Measurements from ENCODE around the gene BCL11B. TPM values are rescaled to one million over a fixed set of nuclear protein-coding genes. Genes with fewer than 3 reads are reported as not detected.

The BCL11B gene
- total and polyA plus RNA-seq, 4 donors: 0.04 to 0.42 (median 0.16) TPM

- Histone ChIP-seq H3K9ac (ENCODE audit: low read depth in 1 of 2, low read length in 2 of 2) (no peak overlapping the region), H3K36me3 (ENCODE audit: control insufficient read depth in 4 of 4, insufficient read depth in 3 of 4, low read depth in 1 of 4, low read length in 3 of 4) (no peaks in the 10 kb centered on the region), H3K4me1 (ENCODE audit: control insufficient read depth in 4 of 4, insufficient read depth in 4 of 4, low read length in 3 of 4) (no peaks in the 10 kb centered on the region), H3K9me3 (ENCODE audit: control insufficient read depth in 4 of 4, low read length in 3 of 4) (no peaks in the 10 kb centered on the region), H3K4me3 (ENCODE audit: low read depth in 1 of 3, low read length in 3 of 3) (no peak overlapping the region), H3K27me3 (ENCODE audit: control insufficient read depth in 4 of 4, insufficient read depth in 4 of 4, low read length in 3 of 4) (peaks cover 0 to 4% (median 0%) of the 10 kb centered on the region in 4 donors), H3K27ac (ENCODE audit: low read depth in 1 of 2, low read length in 2 of 2) (no peak overlapping the region)
- no peak for DNase-seq (ENCODE audit: low spot score)
- TF ChIP-seq TAF1 (conservative IDR thresholded peaks at IDR 0.05): no peak
- no peak for TF ChIP-seq RAD21 (IDR thresholded peaks at IDR 0.05)
- TF ChIP-seq FOXA2 (IDR thresholded peaks at IDR 0.05): no peak
- no peak for TF ChIP-seq YY1 (IDR thresholded peaks at IDR 0.05)
- TF ChIP-seq SP1 (IDR thresholded peaks at IDR 0.05): no peak
- no peak for TF ChIP-seq ATF3 (IDR thresholded peaks at IDR 0.05)
- no peak for TF ChIP-seq HNF4G (IDR thresholded peaks at IDR 0.05)
- TF ChIP-seq NR2F2 (IDR thresholded peaks at IDR 0.05): no peak
- no peak for TF ChIP-seq GABPA (IDR thresholded peaks at IDR 0.05 in 1 of 2, conservative IDR thresholded peaks at IDR 0.05 in 1 of 2)
- no peak for TF ChIP-seq FOXA1 (IDR thresholded peaks at IDR 0.05)
- TF ChIP-seq JUND (IDR thresholded peaks at IDR 0.05): no peak
- TF ChIP-seq, protein P1, sequence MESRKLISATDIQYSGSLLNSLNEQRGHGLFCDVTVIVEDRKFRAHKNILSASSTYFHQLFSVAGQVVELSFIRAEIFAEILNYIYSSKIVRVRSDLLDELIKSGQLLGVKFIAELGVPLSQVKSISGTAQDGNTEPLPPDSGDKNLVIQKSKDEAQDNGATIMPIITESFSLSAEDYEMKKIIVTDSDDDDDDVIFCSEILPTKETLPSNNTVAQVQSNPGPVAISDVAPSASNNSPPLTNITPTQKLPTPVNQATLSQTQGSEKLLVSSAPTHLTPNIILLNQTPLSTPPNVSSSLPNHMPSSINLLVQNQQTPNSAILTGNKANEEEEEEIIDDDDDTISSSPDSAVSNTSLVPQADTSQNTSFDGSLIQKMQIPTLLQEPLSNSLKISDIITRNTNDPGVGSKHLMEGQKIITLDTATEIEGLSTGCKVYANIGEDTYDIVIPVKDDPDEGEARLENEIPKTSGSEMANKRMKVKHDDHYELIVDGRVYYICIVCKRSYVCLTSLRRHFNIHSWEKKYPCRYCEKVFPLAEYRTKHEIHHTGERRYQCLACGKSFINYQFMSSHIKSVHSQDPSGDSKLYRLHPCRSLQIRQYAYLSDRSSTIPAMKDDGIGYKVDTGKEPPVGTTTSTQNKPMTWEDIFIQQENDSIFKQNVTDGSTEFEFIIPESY (IDR thresholded peaks at IDR 0.05): no peak
- no peak for TF ChIP-seq HNF4A (conservative IDR thresholded peaks at IDR 0.05)
- TF ChIP-seq, protein P2, sequence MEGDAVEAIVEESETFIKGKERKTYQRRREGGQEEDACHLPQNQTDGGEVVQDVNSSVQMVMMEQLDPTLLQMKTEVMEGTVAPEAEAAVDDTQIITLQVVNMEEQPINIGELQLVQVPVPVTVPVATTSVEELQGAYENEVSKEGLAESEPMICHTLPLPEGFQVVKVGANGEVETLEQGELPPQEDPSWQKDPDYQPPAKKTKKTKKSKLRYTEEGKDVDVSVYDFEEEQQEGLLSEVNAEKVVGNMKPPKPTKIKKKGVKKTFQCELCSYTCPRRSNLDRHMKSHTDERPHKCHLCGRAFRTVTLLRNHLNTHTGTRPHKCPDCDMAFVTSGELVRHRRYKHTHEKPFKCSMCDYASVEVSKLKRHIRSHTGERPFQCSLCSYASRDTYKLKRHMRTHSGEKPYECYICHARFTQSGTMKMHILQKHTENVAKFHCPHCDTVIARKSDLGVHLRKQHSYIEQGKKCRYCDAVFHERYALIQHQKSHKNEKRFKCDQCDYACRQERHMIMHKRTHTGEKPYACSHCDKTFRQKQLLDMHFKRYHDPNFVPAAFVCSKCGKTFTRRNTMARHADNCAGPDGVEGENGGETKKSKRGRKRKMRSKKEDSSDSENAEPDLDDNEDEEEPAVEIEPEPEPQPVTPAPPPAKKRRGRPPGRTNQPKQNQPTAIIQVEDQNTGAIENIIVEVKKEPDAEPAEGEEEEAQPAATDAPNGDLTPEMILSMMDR (IDR thresholded peaks at IDR 0.05; ENCODE audit: low read depth, low read length, missing input control): no peak
- TF ChIP-seq RXRA (IDR thresholded peaks at IDR 0.05): no peak
- TF ChIP-seq, protein P3, sequence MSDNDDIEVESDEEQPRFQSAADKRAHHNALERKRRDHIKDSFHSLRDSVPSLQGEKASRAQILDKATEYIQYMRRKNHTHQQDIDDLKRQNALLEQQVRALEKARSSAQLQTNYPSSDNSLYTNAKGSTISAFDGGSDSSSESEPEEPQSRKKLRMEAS (IDR thresholded peaks at IDR 0.05): no peak
- TF ChIP-seq, protein P4, sequence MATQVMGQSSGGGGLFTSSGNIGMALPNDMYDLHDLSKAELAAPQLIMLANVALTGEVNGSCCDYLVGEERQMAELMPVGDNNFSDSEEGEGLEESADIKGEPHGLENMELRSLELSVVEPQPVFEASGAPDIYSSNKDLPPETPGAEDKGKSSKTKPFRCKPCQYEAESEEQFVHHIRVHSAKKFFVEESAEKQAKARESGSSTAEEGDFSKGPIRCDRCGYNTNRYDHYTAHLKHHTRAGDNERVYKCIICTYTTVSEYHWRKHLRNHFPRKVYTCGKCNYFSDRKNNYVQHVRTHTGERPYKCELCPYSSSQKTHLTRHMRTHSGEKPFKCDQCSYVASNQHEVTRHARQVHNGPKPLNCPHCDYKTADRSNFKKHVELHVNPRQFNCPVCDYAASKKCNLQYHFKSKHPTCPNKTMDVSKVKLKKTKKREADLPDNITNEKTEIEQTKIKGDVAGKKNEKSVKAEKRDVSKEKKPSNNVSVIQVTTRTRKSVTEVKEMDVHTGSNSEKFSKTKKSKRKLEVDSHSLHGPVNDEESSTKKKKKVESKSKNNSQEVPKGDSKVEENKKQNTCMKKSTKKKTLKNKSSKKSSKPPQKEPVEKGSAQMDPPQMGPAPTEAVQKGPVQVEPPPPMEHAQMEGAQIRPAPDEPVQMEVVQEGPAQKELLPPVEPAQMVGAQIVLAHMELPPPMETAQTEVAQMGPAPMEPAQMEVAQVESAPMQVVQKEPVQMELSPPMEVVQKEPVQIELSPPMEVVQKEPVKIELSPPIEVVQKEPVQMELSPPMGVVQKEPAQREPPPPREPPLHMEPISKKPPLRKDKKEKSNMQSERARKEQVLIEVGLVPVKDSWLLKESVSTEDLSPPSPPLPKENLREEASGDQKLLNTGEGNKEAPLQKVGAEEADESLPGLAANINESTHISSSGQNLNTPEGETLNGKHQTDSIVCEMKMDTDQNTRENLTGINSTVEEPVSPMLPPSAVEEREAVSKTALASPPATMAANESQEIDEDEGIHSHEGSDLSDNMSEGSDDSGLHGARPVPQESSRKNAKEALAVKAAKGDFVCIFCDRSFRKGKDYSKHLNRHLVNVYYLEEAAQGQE (IDR thresholded peaks at IDR 0.05): no peak
- TF ChIP-seq EGR1 (IDR thresholded peaks at IDR 0.05; ENCODE audit: low read depth in 2 of 2): no peak
- 81% methylated on average over 11 of the region's 11 CpGs for WGBS
Observed at GRCh38 chr14:99213101-99213500, 58.9 kb downstream of the BCL11B start.

All from liver (tissue), 9 donors.